Activated CD8-positive, alpha-beta memory T cell treated with anti-CD3 and anti-CD28 coated beads, Interleukin-2, amount 50 U/mL, for 48 hours (primary cell): ENCODE data around the gene SPOCK2.

Experiments
- DNase-seq: peaks from one replicate; pipeline ENCODE4 v3.0.0-alpha.2; 2020

The SPOCK2 gene

GRCh38 chr10:72026278-72027111 lies 61.9 kb downstream of the SPOCK2 start:
- no peak for DNase-seq

DNA sequence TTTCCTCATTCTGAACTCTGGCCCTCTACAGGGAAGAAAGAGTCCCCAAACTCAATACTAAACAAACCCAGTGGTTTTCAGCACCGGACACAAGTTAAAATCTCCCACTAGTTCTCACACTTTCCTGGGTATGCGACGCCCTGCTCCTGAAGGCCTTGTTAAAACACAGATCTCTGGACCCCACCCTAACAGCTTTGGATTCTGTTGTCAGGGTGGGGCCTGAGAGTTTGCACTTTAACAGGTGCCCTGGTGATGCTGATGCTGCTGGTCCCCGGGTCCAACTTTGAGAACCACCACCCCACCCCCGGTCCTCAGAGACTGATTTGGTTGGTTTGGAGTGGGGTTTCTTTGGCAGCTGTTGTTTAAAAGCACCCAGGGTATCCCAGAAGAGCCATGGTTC lies 62.5 kb downstream of the SPOCK2 start:
- DNase-seq: no peak

- no peak for DNase-seq
Observed at GRCh38 chr10:72025400-72025799, 63.0 kb downstream of the SPOCK2 start.

DNA sequence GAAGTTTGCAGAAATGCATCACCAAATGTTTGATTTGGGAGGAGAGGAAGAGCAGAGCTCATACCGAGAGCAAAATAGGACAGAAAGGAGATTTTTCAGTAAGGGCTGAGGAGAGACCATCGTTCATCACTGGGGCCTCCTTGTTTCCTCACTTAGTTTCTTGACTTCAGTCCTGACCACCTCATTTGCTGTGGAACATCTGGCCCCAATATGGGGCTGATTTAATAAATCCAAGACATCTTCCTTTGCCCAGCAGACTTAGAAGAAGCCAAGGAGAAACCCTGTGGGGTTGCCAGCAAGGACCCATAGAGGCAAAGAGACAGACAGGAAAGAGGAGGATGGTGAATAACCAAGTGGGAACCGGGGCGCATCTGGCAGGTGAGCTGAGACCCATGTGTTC lies 63.8 kb downstream of the SPOCK2 start:
- no peak for DNase-seq

GRCh38 chr10:72022228-72022627 lies 66.1 kb downstream of the SPOCK2 start:
- no peak for DNase-seq

DNA sequence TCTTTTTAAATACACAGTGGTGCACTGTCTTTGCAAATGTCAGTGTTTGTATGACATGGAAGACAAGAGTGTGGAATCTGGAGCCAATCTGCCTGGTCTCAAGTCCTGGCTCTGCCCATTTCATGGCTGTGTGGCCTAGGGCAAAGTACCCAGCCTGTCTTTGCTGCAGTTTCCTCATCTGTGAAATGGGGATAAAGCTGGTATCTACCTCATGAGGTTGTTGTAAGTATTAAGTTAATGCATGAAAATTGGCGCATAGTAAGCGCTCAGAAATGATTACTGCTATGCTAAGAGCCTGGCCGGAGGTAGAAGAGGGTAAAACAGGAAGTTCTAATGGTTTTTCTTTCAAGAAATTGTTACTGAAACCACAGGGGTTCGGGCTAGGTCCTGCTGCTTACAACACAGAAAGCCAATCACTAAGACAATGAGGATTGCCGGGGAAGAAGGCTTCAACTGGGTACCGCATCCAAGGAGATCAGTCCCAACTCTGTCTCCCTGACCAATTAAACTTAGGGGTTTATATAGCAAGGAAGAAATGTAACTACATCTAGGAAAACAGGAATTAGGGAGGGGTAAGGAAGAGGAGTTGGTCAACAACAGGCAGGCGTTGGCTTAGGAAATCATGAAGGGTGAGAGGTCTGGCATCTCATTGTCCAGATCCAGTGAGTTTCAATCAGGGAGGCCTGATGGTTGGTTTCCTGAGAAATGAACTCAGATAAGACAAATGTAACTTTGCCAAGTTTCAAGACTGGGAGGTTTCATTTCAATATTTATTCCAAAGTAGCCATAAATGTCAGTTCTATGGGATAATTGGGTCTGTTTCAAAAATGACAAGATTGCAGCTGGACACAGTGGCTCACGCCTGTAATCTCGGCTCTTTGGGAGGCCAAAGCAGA lies 67.2 kb downstream of the SPOCK2 start:
- DNase-seq: no peak

DNA sequence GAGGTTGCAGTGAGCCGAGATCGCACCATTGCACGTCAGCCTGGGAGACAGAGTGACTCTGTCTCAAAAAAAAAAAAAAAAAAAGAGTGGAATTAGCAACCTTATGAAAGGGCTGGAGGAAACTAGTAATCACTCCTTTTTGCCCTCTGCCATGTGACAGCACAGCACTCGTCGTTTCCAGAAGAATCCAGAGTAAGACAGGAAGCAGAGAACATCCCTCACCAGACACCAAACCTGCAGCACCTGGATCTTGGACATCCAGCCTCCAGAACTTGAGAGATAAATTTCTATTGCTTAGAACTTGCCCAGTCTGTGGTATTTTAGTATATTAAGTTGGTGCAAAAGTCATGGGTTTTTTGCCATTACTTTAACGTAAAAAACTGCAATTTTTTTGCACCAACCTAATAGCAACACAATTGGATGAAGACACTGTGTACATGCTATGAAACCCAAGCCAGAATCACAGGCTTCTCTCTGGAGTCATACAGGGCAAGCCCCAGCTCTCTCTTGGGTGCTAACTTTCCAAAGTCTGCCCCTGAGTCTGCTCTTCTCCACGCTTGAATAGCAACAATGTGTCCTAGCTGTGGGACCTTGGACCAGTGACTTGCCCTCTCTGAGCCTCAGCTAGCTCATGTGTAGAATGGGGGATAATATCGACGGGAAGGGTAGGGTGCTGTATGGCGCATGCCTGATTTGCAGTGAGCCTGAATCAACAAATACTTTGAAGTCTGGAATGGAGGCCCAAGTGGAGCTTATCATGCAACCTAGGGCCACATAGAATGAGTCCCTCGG lies 69.1 kb downstream of the SPOCK2 start:
- no peak for DNase-seq

GRCh38 chr10:72016608-72017300 lies 71.6 kb downstream of the SPOCK2 start:
- no peak for DNase-seq

- DNase-seq: no peak
Observed at GRCh38 chr10:72015841-72016240, 72.5 kb downstream of the SPOCK2 start.

- DNase-seq: no peak
Observed at GRCh38 chr10:72014785-72015480, 73.4 kb downstream of the SPOCK2 start.

DNA sequence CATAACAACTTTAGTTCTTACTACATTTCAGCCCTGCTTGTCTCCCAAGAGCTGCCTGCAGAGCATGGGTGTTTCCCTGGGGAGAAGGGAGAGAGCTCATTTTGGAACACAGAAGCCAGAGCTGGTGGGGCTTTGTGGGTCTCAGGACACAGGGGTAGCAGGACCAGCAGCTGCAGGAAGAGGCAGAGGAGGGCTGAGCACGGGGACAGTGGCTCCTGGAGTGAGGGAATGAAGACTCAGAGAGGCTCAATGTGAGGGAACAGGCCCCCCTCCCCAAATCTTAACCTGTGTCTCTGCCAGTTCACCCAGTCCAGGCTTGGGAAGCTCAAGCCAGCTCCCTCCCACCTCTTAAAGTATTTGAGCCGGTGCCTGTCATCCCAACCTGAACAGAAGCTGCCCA lies 74.2 kb downstream of the SPOCK2 start:
- no peak for DNase-seq

DNA sequence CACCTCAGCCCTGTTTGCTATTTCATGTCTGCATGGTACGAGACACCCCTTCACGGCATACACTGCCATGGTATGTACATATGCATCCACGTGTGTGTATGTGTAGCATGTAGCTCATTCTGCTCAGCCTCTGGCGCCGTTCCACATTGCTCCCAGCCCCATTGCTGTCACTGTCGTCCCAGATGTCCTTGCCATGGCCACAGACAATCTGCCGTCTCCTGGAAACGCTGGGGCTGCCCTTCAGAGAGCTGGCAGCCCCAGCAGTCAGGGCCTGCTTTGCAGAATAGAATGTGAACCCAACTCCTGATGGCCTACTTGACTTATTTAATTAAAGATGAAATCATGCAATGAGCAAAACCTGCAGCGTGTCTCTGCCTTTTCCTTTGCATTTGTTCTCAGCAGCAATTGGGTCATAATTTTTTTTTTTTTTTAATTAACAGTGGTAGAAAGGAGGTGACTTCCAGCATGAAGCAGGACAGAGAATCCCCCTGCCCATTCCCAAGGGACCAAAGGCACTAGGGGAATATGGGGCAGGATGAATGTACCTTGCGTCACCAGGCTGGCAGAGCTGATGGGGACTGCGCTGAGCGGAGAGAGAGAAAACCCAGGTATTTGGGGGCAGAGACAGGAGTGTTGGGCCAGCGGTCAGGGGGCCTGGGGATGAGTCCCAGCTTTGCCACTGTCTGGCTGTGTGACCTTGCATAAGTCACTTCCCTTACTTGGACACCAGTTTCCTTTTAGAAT lies 75.0 kb downstream of the SPOCK2 start:
- no peak for DNase-seq

GRCh38 chr10:72012796-72013195 lies 75.6 kb downstream of the SPOCK2 start:
- no peak for DNase-seq

DNA sequence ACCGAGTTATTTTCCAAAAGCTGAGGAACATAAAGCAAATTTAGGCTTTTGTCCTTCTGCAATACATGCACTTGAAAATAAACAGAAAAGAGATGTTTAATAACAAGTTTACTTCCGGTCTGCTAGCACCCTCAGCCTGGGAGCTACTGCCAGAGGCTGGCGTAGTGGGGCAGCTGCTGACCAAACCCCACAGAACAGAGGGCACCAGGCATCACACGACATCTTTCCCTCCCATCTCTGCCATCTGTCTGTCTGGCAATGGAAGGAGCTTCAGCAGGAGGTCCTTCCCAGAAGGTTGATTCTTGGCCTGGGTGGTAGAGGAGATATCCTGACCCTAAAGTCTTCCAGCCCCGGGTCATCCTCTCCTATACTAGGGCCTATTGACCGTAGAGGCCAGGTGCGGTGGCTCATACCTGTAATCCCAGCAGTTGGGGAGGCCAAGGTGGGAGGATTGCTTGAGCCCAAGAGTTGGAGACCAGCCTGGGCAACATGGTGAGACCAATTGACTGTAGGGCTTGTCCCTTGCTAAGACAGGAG lies 76.3 kb downstream of the SPOCK2 start:
- DNase-seq: no peak

DNA sequence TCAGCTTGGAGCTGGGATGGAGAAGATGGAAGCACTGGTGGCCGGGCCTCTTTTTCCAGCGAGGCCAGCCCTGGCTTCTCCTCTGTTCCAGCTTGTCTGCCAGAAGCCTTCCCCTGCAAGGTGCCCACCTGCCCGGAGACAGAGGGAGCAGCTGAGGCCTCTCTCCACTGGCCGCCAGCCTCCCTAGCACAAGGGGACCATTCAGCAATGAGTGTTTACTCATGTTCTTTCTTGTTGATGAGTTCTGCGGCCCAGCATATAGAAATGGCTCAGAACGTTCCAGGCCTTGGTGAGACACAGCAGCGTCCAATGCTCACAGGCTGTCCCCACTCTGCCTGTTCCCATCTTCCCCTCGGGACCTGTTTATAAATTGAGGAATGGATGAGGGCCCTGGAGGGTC lies 76.9 kb downstream of the SPOCK2 start:
- DNase-seq: no peak

- no peak for DNase-seq
Observed at GRCh38 chr10:72011016-72011415, 77.3 kb downstream of the SPOCK2 start.

- no peak for DNase-seq
Observed at GRCh38 chr10:72010234-72010973, 77.9 kb downstream of the SPOCK2 start.

DNA sequence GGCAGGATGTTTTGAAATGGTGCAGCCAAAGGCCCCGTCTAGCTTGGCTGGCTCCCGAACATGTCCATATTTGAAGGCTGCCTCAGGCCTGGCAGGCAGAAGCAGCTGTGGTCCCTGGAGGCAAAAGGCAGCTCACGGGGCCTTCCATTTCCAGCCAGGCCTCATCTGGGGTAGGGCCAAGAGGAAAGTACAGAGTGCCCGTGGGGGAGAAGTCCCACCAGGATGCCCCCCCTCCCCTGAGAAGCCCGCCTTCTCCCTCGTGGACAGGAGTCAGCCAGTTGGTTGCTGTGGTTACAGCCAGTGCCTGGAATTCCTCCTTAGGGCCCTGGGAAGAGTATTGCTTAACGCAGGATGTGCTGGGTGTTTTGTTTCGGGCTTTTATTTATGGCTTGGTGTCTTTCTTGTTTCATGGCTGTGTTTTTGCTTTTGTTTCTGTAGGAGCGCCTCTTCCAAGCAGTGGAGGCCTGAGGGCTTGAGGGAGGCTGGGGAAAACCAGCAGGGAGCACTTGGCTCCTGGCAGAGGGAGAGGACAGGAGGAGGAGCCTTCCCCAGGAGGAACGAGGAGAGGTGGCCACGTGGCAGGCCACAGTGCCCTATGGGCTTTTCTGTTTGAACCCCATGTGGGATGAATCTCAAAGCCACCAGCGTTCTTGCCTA lies 78.8 kb downstream of the SPOCK2 start:
- no peak for DNase-seq

GRCh38 chr10:72009051-72009424 lies 79.3 kb downstream of the SPOCK2 start:
- DNase-seq: no peak
